ENCODE results near the gene WSCD1.

The WSCD1 gene

GRCh38 chr17:6138761-6139446 lies 68.7 kb downstream of the WSCD1 start:
- H3K27ac ChIP-seq = no peak overlapping the region
- no peak for TF ChIP-seq ZFX (IDR thresholded peaks at IDR 0.05; ENCODE audit: borderline replicate concordance)
- no peak for TF ChIP-seq CTCF (IDR thresholded peaks at IDR 0.05)

GRCh38 chr17:6139447-6139832 lies 69.3 kb downstream of the WSCD1 start:
- H3K27ac ChIP-seq = no peak overlapping the region
- TF ChIP-seq CTCF (IDR thresholded peaks at IDR 0.05) = no peak
- no peak for TF ChIP-seq ZFX (IDR thresholded peaks at IDR 0.05; ENCODE audit: borderline replicate concordance)

GRCh38 chr17:6140188-6140587 lies 70.0 kb downstream of the WSCD1 start:
- no peak overlapping the region for H3K27ac ChIP-seq
- TF ChIP-seq CTCF (IDR thresholded peaks at IDR 0.05) (no peak), ZFX (IDR thresholded peaks at IDR 0.05; ENCODE audit: borderline replicate concordance) (no peak)

- TF ChIP-seq CTCF (IDR thresholded peaks at IDR 0.05) = no peak
- no peak for TF ChIP-seq ZFX (IDR thresholded peaks at IDR 0.05; ENCODE audit: borderline replicate concordance)
- no peak overlapping the region for H3K27ac ChIP-seq
Measured at GRCh38 chr17:6140728-6141330, 70.7 kb downstream of the WSCD1 start.

GRCh38 chr17:6142701-6143100 lies 72.5 kb downstream of the WSCD1 start:
- H3K27ac ChIP-seq = no peak overlapping the region
- TF ChIP-seq ZFX (IDR thresholded peaks at IDR 0.05; ENCODE audit: borderline replicate concordance) (no peak), CTCF (IDR thresholded peaks at IDR 0.05) (no peak)

GRCh38 chr17:6145946-6146345 lies 75.8 kb downstream of the WSCD1 start:
- TF ChIP-seq CTCF (IDR thresholded peaks at IDR 0.05) (no peak), ZFX (IDR thresholded peaks at IDR 0.05; ENCODE audit: borderline replicate concordance) (no peak)
- H3K27ac ChIP-seq = no peak overlapping the region

- TF ChIP-seq CTCF (IDR thresholded peaks at IDR 0.05) (no peak), ZFX (IDR thresholded peaks at IDR 0.05; ENCODE audit: borderline replicate concordance) (no peak)
- no peak overlapping the region for H3K27ac ChIP-seq
Measured at GRCh38 chr17:6147042-6147441, 76.9 kb downstream of the WSCD1 start.

Data from 22Rv1 (cell line).